SU-DHL-6 (cell line): Measurements from ENCODE around the gene NRG3.

ENCODE experiments used
- CTCF ChIP-seq: fragments of 200-600 bp; sonication (generic); IDR thresholded peaks from one replicate; pipeline ENCODE4 v1.5.1; 2017; ENCODE audit warnings: antibody characterized with exemption, mild to moderate bottlenecking, low read length, moderate library complexity; ENCODE audit not compliant: insufficient read depth, poor library complexity, severe bottlenecking
- EZH2phosphoT487 ChIP-seq: fragments of 200-600 bp; sonication (generic), shearing (Covaris generic); conservative IDR thresholded peaks from 2 replicates; pipeline ENCODE4 v1.6.1; 2018; ENCODE audit warnings: mild to moderate bottlenecking, antibody characterized with exemption, low read length, moderate library complexity, mixed read lengths

- TF ChIP-seq CTCF (no peak), EZH2phosphoT487 (no peak)
Observed at GRCh38 chr10:82254237-82254636, 379.2 kb downstream of the NRG3 start.
